Measurements from ENCODE around the gene GRIP1. TPM values are rescaled to one million over a fixed set of nuclear protein-coding genes. Genes with fewer than 3 reads are reported as not detected.

Gene GRIP1
- total and polyA plus RNA-seq, 2 experiments from 2014 or later, result 7.7 TPM

GRCh38 chr12:66397574-66398290 lies 281.1 kb downstream of the GRIP1 start:
- H3K9me2 ChIP-seq (replicated peaks; ENCODE audit: insufficient read depth), result no peaks in the 10 kb centered on the region
- no peaks in the 10 kb centered on the region for H3K9me3 ChIP-seq (ENCODE audit: low read depth)
- H3K36me3 ChIP-seq (replicated peaks; ENCODE audit: insufficient read depth, low read depth), result no peaks in the 10 kb centered on the region
- H3K4me2 ChIP-seq, result no peak overlapping the region
- no peak for DNase-seq (ENCODE audit: low spot score)
- no peak for TF ChIP-seq EZH2 (IDR thresholded peaks at IDR 0.05; ENCODE audit: borderline replicate concordance)
- TF ChIP-seq CTCF (IDR thresholded peaks at IDR 0.05; ENCODE audit: poor library complexity), result no peak
- no peak for TF ChIP-seq EZH2phosphoT487 (IDR thresholded peaks at IDR 0.05; ENCODE audit: low read depth, severe bottlenecking, unreplicated experiment)
- 90% methylated on average over 5 of the region's 5 CpGs for WGBS (ENCODE audit: low lambda C conversion rate, missing lambda C conversion rate)
- no peak overlapping the region for H3K4me3 ChIP-seq
- H2AFZ ChIP-seq, result no peak overlapping the region
- no peaks in the 10 kb centered on the region for H4K20me1 ChIP-seq (ENCODE audit: insufficient read depth, poor library complexity, severe bottlenecking)
- H3K27me3 ChIP-seq, result no peaks in the 10 kb centered on the region
- no peak overlapping the region for H3K27ac ChIP-seq
- H3K79me2 ChIP-seq, result no peaks in the 10 kb centered on the region
- no peaks in the 10 kb centered on the region for H3K4me1 ChIP-seq (ENCODE audit: insufficient read depth)

GRCh38 chr12:66393890-66394289 lies 285.0 kb downstream of the GRIP1 start:
- Histone ChIP-seq H3K4me3 (no peak overlapping the region), H3K4me1 (ENCODE audit: insufficient read depth) (no peaks in the 10 kb centered on the region), H3K36me3 (replicated peaks; ENCODE audit: insufficient read depth, low read depth) (no peaks in the 10 kb centered on the region), H3K4me2 (no peak overlapping the region), H4K20me1 (ENCODE audit: insufficient read depth, poor library complexity, severe bottlenecking) (no peaks in the 10 kb centered on the region), H3K27ac (no peak overlapping the region), H3K9me2 (replicated peaks; ENCODE audit: insufficient read depth) (no peaks in the 10 kb centered on the region), H3K27me3 (no peaks in the 10 kb centered on the region), H3K9me3 (ENCODE audit: low read depth) (no peaks in the 10 kb centered on the region), H3K79me2 (no peaks in the 10 kb centered on the region), H2AFZ (no peak overlapping the region)
- WGBS (ENCODE audit: low lambda C conversion rate, missing lambda C conversion rate), result 48% methylated on average over 5 of the region's 5 CpGs
- DNase-seq (ENCODE audit: low spot score), result no peak
- TF ChIP-seq CTCF (IDR thresholded peaks at IDR 0.05; ENCODE audit: poor library complexity) (no peak), EZH2phosphoT487 (IDR thresholded peaks at IDR 0.05; ENCODE audit: low read depth, severe bottlenecking, unreplicated experiment) (no peak), EZH2 (IDR thresholded peaks at IDR 0.05; ENCODE audit: borderline replicate concordance) (no peak)

- Histone ChIP-seq H3K79me2 (no peaks in the 10 kb centered on the region), H3K4me2 (no peak overlapping the region), H3K27me3 (no peaks in the 10 kb centered on the region), H3K27ac (no peak overlapping the region), H3K4me3 (no peak overlapping the region), H3K36me3 (replicated peaks; ENCODE audit: insufficient read depth, low read depth) (no peaks in the 10 kb centered on the region), H4K20me1 (ENCODE audit: insufficient read depth, poor library complexity, severe bottlenecking) (no peaks in the 10 kb centered on the region), H3K9me2 (replicated peaks; ENCODE audit: insufficient read depth) (no peaks in the 10 kb centered on the region), H3K4me1 (ENCODE audit: insufficient read depth) (no peaks in the 10 kb centered on the region), H2AFZ (no peak overlapping the region), H3K9me3 (ENCODE audit: low read depth) (no peaks in the 10 kb centered on the region)
- no peak for DNase-seq (ENCODE audit: low spot score)
- no peak for TF ChIP-seq EZH2phosphoT487 (IDR thresholded peaks at IDR 0.05; ENCODE audit: low read depth, severe bottlenecking, unreplicated experiment)
- TF ChIP-seq CTCF (IDR thresholded peaks at IDR 0.05; ENCODE audit: poor library complexity), result no peak
- TF ChIP-seq EZH2 (IDR thresholded peaks at IDR 0.05; ENCODE audit: borderline replicate concordance), result no peak
- 98% methylated on average over 6 of the region's 6 CpGs for WGBS (ENCODE audit: low lambda C conversion rate, missing lambda C conversion rate)
These were observed 286.5 kb downstream of the GRIP1 start for GRCh38 chr12:66392266-66392915.

Data from hepatocyte (in vitro differentiated cells).